ENCODE measurements around the gene TRIM25. TPM values are rescaled to one million over a fixed set of nuclear protein-coding genes. Genes with fewer than 3 reads are reported as not detected.

Gene TRIM25
- total RNA-seq, 3 donors from 2014 or later (not counting 1 experiment from before 2014, with no cell fraction given) = 50.4 to 100 (median 74.5) TPM

- Mint-ChIP-seq H3K27ac (no peak overlapping the region), H3K4me3 (no peak overlapping the region), H3K9me3 (no peaks in the 10 kb centered on the region), H3K4me1 (no peaks in the 10 kb centered on the region), H3K27me3 (ENCODE audit: low read depth in 2 of 2) (no peaks in the 10 kb centered on the region), H3K36me3 (peaks cover 21% of the 10 kb centered on the region)
- WGBS (ENCODE audit: insufficient coverage) = 82% methylated on average over 2 of the region's 4 CpGs
- DNase-seq (no peak), ATAC-seq (no peak)
- intact Hi-C loops (cut with micrococcal nuclease) = no loop called here
- peaks cover 28% of the 10 kb centered on the region for H3K36me3 ChIP-seq (ENCODE audit: control insufficient read depth, insufficient read depth, low read length)
- no peaks in the 10 kb centered on the region for H3K9me3 ChIP-seq (ENCODE audit: control insufficient read depth, insufficient read depth, low read length)
- TF ChIP-seq CTCF (IDR thresholded peaks at IDR 0.05) = no peak
- H3K4me3 ChIP-seq (ENCODE audit: low read length) = no peak overlapping the region
- H3K27ac ChIP-seq (ENCODE audit: low read length) = no peak overlapping the region
- H3K27me3 ChIP-seq (ENCODE audit: control insufficient read depth, insufficient read depth, low read length) = no peaks in the 10 kb centered on the region
- H3K4me1 ChIP-seq (ENCODE audit: control insufficient read depth, insufficient read depth, low read length) = no peaks in the 10 kb centered on the region
Observed at GRCh38 chr17:56847106-56847505, 66.7 kb downstream of the TRIM25 start.

GRCh38 chr17:56845934-56846333 lies 67.9 kb downstream of the TRIM25 start:
- Histone ChIP-seq H3K4me1 (ENCODE audit: control insufficient read depth, insufficient read depth, low read length) (no peaks in the 10 kb centered on the region), H3K4me3 (ENCODE audit: low read length) (no peak overlapping the region), H3K27me3 (ENCODE audit: control insufficient read depth, insufficient read depth, low read length) (no peaks in the 10 kb centered on the region), H3K27ac (ENCODE audit: low read length) (no peak overlapping the region), H3K36me3 (ENCODE audit: control insufficient read depth, insufficient read depth, low read length) (peaks cover 21% of the 10 kb centered on the region), H3K9me3 (ENCODE audit: control insufficient read depth, insufficient read depth, low read length) (no peaks in the 10 kb centered on the region)
- no CpG with 5 or more reads among the region's 1 CpG for WGBS (ENCODE audit: insufficient coverage)
- intact Hi-C loops (cut with micrococcal nuclease) = no loop called here
- DNase-seq (no peak), ATAC-seq (no peak)
- no peak overlapping the region for H3K27ac Mint-ChIP-seq
- no peaks in the 10 kb centered on the region for H3K4me1 Mint-ChIP-seq
- no peaks in the 10 kb centered on the region for H3K27me3 Mint-ChIP-seq (ENCODE audit: low read depth in 2 of 2)
- H3K36me3 Mint-ChIP-seq = peaks cover 15% of the 10 kb centered on the region
- no peak for TF ChIP-seq CTCF (IDR thresholded peaks at IDR 0.05)
- H3K9me3 Mint-ChIP-seq = no peaks in the 10 kb centered on the region
- no peak overlapping the region for H3K4me3 Mint-ChIP-seq

- no peaks in the 10 kb centered on the region for H3K9me3 ChIP-seq (ENCODE audit: control insufficient read depth, insufficient read depth, low read length)
- ATAC-seq = no peak
- H3K36me3 ChIP-seq (ENCODE audit: control insufficient read depth, insufficient read depth, low read length) = peaks cover 11% of the 10 kb centered on the region
- DNase-seq = no peak
- no peaks in the 10 kb centered on the region for H3K27me3 ChIP-seq (ENCODE audit: control insufficient read depth, insufficient read depth, low read length)
- 100% methylated on average over 2 of the region's 2 CpGs for WGBS (ENCODE audit: insufficient coverage)
- no peak overlapping the region for H3K27ac ChIP-seq (ENCODE audit: low read length)
- H3K4me3 ChIP-seq (ENCODE audit: low read length) = no peak overlapping the region
- Mint-ChIP-seq H3K27me3 (ENCODE audit: low read depth in 2 of 2) (no peaks in the 10 kb centered on the region), H3K9me3 (no peaks in the 10 kb centered on the region), H3K4me1 (peaks cover 4 to 5% of the 10 kb centered on the region in 2 donors), H3K4me3 (no peak overlapping the region), H3K27ac (no peak overlapping the region), H3K36me3 (no peaks in the 10 kb centered on the region)
- intact Hi-C loops (cut with micrococcal nuclease) = no loop called here
- no peaks in the 10 kb centered on the region for H3K4me1 ChIP-seq (ENCODE audit: control insufficient read depth, insufficient read depth, low read length)
- TF ChIP-seq CTCF (IDR thresholded peaks at IDR 0.05) = no peak
Observed at GRCh38 chr17:56842577-56842976, 71.3 kb downstream of the TRIM25 start.

GRCh38 chr17:56838687-56839086 lies 75.2 kb downstream of the TRIM25 start:
- intact Hi-C loops (cut with micrococcal nuclease) = no loop called here
- no peak overlapping the region for H3K4me3 Mint-ChIP-seq
- no peak for TF ChIP-seq CTCF (IDR thresholded peaks at IDR 0.05)
- H3K36me3 ChIP-seq (ENCODE audit: control insufficient read depth, insufficient read depth, low read length) = peaks cover 7% of the 10 kb centered on the region
- ATAC-seq (no peak), DNase-seq (no peak)
- H3K4me1 ChIP-seq (ENCODE audit: control insufficient read depth, insufficient read depth, low read length) = peaks cover 8% of the 10 kb centered on the region
- WGBS (ENCODE audit: insufficient coverage) = 100% methylated on average over 1 of the region's 3 CpGs
- H3K27ac Mint-ChIP-seq = no peak overlapping the region
- H3K4me1 Mint-ChIP-seq = peaks cover 24 to 26% of the 10 kb centered on the region in 2 donors
- no peak overlapping the region for H3K27ac ChIP-seq (ENCODE audit: low read length)
- H3K4me3 ChIP-seq (ENCODE audit: low read length) = no peak overlapping the region
- no peaks in the 10 kb centered on the region for H3K27me3 ChIP-seq (ENCODE audit: control insufficient read depth, insufficient read depth, low read length)
- H3K27me3 Mint-ChIP-seq (ENCODE audit: low read depth in 2 of 2) = no peaks in the 10 kb centered on the region
- no peaks in the 10 kb centered on the region for H3K36me3 Mint-ChIP-seq
- no peaks in the 10 kb centered on the region for H3K9me3 ChIP-seq (ENCODE audit: control insufficient read depth, insufficient read depth, low read length)
- H3K9me3 Mint-ChIP-seq = no peaks in the 10 kb centered on the region
